Upper lobe of left lung (tissue), 4 donors: ENCODE measurements around the gene TTC39C.

ENCODE experiments used
- EP300 ChIP-seq, 4 donors: sonication (generic); formaldehyde crosslinking; IDR thresholded peaks; one replicate each; pipeline ENCODE4 v1.5.1; 2017; ENCODE audit warnings: antibody characterized with exemption in 4 of 4, control low read depth in 2 of 4
- POLR2A ChIP-seq, 4 donors: fragments of 450-650 bp; IDR thresholded peaks; one replicate each; pipeline ENCODE4 v1.5.1; 2016 to 2017; ENCODE audit warnings: antibody characterized with exemption in 4 of 4, mild to moderate bottlenecking in 2 of 4
- TF ChIP-seq, protein P1 (sequence below), 6 experiments: fragments of 450-650 bp in 4 of 6; fragments of 200-600 bp in 2 of 6; sonication (generic) in 2 of 6; IDR thresholded peaks; one replicate each; pipeline ENCODE4 v1.5.1; 2016 to 2019; ENCODE audit warnings: antibody characterized with exemption in 6 of 6

DNA sequence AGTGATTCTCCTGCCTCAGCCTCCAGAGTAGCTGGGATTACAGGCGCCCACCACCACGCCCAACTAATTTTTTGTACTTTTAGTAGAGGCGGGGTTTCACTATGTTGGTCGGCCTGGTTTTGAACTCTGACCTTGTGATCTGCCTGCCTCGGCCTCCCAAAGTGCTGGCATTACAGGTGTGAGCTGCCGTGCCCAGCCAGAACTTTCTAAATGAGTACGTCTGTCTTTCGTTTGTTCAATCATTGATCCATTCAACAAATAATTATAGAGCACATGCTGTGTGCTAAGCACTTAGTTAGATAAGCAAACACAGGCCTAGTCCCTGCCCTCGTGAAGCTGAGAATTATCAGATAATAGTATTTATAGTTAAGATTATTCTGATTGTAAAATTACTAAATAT, 56.5 kb downstream of the TTC39C start:
- no peak for TF ChIP-seq POLR2A (IDR thresholded peaks at IDR 0.05)
- TF ChIP-seq, protein P1, sequence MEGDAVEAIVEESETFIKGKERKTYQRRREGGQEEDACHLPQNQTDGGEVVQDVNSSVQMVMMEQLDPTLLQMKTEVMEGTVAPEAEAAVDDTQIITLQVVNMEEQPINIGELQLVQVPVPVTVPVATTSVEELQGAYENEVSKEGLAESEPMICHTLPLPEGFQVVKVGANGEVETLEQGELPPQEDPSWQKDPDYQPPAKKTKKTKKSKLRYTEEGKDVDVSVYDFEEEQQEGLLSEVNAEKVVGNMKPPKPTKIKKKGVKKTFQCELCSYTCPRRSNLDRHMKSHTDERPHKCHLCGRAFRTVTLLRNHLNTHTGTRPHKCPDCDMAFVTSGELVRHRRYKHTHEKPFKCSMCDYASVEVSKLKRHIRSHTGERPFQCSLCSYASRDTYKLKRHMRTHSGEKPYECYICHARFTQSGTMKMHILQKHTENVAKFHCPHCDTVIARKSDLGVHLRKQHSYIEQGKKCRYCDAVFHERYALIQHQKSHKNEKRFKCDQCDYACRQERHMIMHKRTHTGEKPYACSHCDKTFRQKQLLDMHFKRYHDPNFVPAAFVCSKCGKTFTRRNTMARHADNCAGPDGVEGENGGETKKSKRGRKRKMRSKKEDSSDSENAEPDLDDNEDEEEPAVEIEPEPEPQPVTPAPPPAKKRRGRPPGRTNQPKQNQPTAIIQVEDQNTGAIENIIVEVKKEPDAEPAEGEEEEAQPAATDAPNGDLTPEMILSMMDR (IDR thresholded peaks at IDR 0.05) = no peak
- TF ChIP-seq EP300 (IDR thresholded peaks at IDR 0.05) = no peak
